ENCODE measurements around the gene CD40. TPM values are rescaled to one million over a fixed set of nuclear protein-coding genes. Genes with fewer than 3 reads are reported as not detected.

The CD40 gene
- total RNA-seq, 1 donor from 2014 or later, result 6.6 TPM

DNA sequence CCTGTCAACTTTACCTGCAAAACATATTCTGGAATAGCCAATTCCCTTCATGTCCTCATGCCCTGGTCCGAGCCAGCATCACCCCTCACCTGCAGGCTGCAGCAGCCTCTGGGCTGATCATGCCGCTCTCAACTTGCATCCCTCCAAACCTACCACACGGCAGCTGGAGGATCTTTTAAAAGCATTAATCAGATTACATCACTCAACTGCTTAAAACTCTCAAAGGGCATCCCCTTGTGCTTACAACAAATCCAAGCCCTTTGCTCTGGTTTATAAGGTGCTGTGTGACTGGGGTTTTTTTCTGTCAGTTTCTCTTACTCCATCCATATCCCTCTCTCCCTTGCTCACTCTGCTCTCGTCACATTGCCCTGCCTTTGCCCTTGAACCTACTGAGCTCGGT is 24.0 kb downstream of the CD40 start:
- DNase-seq (ENCODE audit: low spot score), result no peak
- ATAC-seq, result no peak

DNA sequence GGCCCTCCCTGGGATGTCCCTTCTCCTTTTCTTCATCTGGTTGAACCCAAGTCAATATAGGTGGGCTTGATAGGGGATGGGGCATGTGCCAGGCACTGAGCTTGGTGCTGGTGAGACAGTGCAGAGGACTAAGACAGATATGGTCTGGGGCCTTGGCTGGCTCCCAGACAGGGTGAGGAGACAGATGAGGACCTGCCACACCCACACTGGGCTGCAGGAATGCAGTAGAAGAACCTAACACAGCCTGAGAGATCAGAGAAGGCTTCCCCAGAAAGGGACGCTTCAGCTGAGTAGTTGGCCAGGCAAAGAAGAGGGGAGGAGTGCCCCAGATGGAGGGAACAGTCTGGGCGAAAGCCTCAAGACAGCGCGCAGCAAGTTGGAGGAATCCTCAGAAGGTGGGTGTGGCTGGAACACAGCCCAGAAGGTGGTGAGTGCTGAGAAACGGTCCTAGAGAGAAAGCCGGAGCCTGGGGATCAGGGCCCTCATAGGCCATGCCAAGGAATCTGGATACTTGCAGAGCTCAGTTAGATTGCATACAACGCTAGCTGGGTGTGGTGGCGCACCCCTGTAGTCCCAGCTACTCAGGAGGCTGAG is 26.4 kb downstream of the CD40 start:
- DNase-seq (ENCODE audit: low spot score) (no peak), ATAC-seq (no peak)

- no peak for ATAC-seq
These were observed 27.6 kb downstream of the CD40 start for GRCh38 chr20:46145713-46146112.

DNA sequence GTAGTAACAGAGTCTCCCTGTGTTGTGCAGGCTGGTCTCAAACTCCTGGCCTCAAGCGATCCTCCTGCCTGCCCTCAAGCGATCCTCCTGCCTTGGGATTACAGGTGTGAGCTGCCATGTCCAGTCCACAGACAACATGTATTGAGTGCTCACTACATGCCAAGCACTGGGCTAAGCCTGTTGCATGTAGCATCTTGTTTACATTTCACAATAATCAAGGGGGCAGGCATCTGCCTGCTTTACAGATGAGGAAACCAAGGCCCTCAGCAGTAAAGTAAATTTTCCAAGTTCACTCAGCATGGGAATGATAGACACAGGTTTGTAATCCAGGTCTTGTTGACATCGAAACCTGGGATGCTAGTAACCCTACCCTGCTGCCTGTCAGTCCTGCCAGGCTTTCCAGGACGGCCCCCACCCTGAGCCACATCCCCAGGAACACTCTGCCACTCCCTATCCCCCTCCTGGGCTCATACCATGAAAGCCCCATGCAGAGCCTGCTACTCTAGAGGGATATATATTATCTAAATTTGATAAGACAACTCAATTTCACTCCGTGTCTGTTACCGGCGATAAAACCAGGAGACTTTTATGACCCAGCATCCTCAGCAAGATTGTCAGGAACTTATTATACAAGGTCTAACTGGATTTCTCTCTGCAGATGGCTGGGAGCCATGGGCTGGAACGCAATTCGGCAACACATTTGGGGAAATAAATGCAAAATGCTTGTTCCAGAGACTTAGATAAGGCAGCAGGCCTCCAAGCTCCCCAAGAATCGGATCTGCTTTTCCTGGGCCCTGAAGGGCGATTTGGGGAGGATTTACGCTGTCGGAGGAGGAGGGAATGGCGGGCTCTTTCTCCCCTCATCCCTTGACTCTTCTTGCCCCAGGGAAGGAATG is 30.4 kb downstream of the CD40 start:
- DNase-seq (ENCODE audit: low spot score) (no peak), ATAC-seq (no peak)

More at GRCh38 chr20:46145713-46146112, 27.6 kb downstream of the CD40 start:
- DNase-seq (ENCODE audit: low spot score), result no peak

GRCh38 chr20:46150943-46151342 is 32.8 kb downstream of the CD40 start:
- DNase-seq (ENCODE audit: low spot score) (no peak), ATAC-seq (no peak)

DNA sequence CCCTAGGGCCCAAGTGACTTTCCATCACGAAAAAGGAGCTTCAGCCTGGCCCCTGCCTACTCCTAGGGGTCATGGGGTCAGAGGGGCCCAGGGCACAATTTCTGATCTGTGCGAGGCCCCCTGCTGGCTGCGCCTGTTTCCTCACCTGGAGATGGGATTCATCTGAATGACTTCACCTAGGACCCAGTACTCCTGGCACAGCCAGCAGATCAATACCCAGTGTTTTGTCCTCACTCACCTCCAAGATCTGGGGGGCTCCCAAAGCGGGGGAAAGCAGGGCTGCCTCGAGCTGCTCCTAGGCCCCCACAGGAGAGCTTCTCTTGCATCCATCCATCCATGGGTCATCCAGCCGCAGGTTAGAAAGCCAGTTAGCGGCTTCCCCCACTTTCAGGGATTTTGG is 33.8 kb downstream of the CD40 start:
- peak; percentile 31 for ATAC-seq
- no peak for DNase-seq (ENCODE audit: low spot score)

DNA sequence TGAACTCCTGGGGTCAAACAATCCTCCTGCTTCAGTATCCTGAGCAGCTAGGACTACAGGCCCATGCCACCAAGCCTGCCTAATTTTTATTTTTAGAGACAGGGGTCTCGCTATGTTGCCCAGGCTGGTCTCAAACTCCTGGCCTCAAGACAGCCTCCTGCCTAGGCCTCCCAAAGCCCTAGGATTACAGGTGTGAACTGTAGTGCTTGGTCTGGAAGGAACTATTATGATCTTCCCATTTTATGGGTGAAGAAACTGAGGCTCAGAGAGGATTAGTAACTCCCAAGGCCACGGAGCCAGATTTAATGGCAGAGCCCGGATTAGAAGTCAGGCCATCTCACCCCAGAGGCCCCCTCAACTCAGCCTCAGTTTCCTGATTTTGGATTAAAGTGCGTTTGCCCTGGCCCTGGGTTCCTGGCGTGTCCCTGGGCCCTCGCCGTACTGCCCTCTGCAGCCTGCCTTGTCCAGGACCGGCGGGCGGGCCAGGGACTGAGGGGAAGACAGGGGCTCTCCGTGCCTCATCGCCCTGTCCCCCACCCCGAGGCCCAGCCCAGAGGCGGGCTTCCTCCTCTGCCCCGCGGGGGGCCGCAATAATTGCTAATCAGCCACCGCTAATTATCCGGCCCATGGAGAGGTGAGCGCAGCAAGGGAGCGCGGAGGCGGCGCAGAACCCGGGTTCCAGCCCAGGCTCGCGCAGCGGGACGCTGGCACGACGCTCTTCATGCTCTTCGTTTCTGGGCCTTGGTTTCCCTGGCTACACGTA is 34.9 kb downstream of the CD40 start:
- ATAC-seq (no peak), DNase-seq (ENCODE audit: low spot score) (no peak)

DNA sequence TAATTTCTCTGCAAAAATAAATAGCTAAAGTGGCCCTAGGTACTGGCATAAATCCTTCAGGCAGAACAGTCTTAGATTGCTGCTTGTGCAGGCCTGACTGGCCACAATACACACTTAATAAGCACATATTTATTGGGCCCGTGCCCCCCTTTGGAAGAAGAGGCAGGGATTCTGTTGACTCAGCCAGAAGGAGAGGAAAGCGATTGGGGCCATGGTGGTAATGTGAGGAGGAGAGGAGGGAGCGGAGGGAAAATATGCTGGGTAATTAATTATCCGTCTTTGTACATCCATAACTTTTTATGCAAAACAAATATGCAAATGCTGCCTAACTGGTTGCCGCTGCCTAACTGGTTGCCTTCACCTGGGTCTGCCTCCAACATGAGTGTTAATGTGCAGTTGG is 36.2 kb downstream of the CD40 start:
- DNase-seq (ENCODE audit: low spot score) (no peak), ATAC-seq (no peak)

- DNase-seq (ENCODE audit: low spot score), result no peak
- no peak for ATAC-seq
These were observed 36.7 kb downstream of the CD40 start for GRCh38 chr20:46154796-46155195.

DNA sequence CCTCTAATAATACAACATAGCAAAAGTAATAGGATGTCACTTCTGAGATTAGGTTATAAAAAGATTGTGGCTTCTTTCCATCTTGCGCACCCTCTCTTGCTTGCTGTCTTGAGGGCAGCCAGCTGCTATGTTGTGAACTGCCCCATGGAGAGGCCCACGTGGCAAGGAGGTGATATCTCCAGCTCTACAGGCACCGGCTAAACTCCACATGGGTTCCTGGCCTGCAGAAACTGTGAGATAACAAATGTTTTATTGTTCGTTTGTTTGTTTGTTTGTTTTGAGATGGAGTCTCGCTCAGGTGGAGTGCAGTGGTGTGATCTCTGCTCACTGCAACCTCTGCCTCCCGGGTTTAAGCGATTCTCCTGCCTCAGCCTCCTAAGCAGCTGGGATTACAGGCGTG is 38.0 kb downstream of the CD40 start:
- ATAC-seq, result no peak

DNA sequence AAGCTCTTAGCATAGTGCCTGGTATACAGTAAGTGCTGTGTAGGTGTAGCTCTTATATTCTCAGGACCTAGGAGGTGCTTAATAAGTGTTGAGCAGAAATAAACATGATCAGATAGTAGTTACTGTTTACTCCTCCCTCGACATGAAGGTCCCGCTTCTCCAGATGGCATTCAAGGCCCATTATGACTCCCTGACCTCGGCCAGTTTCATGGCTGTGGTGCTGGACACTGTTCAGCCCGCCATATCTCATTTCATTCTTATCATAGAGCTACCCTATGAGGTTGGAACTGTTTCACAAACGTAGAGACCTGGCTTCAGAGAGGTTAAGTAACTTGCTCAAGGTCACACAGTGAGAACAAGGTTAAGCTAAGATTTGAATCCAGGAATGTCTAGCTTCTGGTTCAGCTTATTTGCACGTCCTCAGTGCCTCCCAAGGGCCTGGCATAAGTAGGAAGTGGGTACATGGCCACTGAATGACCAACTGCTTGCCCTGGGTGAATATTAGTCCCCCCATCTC is 39.0 kb downstream of the CD40 start:
- ATAC-seq (no peak), DNase-seq (ENCODE audit: low spot score) (no peak)

More for the DNA sequence above, 38.0 kb downstream of the CD40 start:
- no peak for DNase-seq (ENCODE audit: low spot score)

- no peak for DNase-seq (ENCODE audit: low spot score)
- ATAC-seq, result no peak
These were observed 39.5 kb downstream of the CD40 start for GRCh38 chr20:46157625-46158024.

- no peak for DNase-seq (ENCODE audit: low spot score)
- no peak for ATAC-seq
These were observed 40.4 kb downstream of the CD40 start for GRCh38 chr20:46158476-46158987.

- ATAC-seq (no peak), DNase-seq (ENCODE audit: low spot score) (no peak)
These were observed 41.2 kb downstream of the CD40 start for GRCh38 chr20:46159101-46159897.

DNA sequence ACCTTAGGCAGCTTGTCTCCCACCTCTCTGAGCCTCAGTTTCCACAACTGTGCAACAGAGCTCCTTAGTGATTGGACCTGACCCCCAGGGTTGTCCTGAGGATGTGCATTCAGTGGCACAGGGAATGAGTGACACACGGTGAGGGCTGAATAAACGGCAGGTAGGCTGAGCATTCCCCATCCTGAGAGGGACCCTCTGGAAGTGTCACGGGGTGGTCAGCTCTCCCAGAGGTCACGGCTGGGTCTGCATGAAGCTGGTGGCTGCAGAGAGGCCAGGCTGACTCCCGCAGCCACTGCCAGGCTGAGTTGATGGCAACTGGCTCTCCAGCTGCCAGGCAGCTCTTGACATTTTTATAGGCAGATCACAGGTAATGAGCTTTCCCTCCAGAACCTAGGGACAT is 42.5 kb downstream of the CD40 start:
- ATAC-seq (no peak), DNase-seq (ENCODE audit: low spot score) (no peak)

- no peak for ATAC-seq
These were observed 43.8 kb downstream of the CD40 start for GRCh38 chr20:46161921-46162320.

GRCh38 chr20:46164254-46164653 is 46.1 kb downstream of the CD40 start:
- no peak for DNase-seq (ENCODE audit: low spot score)
- ATAC-seq, result no peak

More at GRCh38 chr20:46161921-46162320, 43.8 kb downstream of the CD40 start:
- no peak for DNase-seq (ENCODE audit: low spot score)

- DNase-seq (ENCODE audit: low spot score) (no peak), ATAC-seq (no peak)
These were observed 49.0 kb downstream of the CD40 start for GRCh38 chr20:46167080-46167479.

DNA sequence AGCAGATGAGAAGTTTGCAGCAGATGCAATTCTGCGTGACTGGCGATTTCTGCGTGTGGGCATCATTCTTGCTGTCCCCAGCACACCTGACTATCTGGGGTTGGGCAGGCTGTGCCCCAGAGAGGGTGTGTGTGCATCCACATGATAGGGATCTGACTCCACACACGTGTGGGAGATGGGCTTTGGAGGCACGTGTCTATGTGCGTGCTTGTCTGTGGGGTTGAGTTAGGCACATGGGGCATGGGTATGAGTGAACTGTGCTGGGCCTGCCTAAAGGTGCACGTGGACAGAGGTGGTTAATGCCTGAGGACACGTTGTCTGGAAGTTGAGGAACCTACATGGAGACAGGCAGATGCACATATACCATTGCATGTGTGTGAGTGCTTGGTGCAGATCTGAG is 50.3 kb downstream of the CD40 start:
- ATAC-seq (no peak), DNase-seq (ENCODE audit: low spot score) (no peak)
